Measurements from ENCODE around the gene HIVEP3. TPM values are rescaled to one million over a fixed set of nuclear protein-coding genes. Genes with fewer than 3 reads are reported as not detected.
"Not testable (repeated sequence)": the region's sequence is repeated elsewhere in the genome, so short reads cannot be mapped to it uniquely, and the experiment has no call there.

The HIVEP3 gene
- polyA plus RNA-seq, 3 donors, result 1.3 to 18.5 (median 4.6) TPM

DNA sequence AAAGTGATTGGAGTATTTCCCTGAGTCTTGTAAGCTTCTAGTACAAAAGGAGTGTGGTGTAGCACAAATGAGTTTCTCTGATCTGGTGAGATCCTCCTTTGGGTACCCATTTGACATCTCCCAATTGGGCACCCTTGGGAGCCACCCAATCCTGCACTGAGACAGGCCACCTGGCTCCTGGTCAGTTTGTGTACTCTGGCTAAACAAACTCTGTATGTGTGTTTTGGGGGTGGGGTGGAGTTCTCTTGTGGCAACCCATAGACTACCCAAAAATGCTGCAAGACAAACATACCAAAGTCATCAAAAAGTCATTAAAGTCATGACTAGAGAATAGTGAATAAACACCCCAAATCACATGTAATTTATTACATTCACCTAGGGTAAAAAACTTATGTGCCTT is 8.4 kb upstream of the HIVEP3 start:
- H3K27ac ChIP-seq (ENCODE audit: low read depth, low read length), result no peak overlapping the region

DNA sequence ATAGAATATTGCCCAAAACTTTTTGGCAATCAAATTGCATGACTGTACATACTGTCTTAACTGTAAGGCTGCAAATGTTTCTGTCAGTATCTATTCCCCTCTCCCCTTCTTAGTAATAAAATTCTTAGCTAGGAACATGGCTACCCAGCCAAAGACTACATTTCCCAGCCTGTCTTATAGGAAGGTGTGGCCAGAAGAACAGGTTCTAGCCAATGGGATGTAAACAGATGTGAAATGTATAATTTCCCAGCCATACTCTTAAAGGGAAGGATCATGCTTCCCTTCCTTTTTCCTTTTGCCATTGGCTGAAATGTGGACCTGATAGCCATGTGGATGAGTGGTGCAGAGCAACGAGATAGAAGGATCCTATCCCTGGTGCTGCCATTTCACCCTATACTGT is 7.0 kb upstream of the HIVEP3 start:
- no peak overlapping the region for H3K27ac ChIP-seq (ENCODE audit: low read depth, low read length)
- WGBS, 3 donors, result 56 to 76% (median 71%) methylated on average over 1 of the region's 1 CpG

DNA sequence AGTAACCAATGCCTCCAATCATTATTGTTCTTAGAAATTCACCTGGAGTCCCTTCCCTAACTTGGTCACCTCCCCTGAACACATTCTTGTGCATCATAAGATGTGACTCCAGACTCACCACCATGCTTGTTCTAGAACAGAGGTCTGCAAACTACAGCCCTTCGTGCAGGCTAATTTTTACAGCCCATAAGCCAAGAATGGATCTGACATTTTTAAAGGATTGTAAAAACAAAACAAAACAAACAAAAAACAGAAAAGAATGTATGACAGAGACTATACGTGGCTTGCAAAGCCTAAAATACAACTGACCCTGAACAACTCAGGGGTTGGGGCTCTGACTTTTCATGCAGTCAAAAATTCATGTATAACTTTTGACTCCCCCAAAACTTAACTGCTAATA is 6.2 kb upstream of the HIVEP3 start:
- 57 to 82% (median 71%) methylated on average over 2 of the region's 2 CpGs for WGBS, 3 donors
- no peak overlapping the region for H3K27ac ChIP-seq (ENCODE audit: low read depth, low read length)

DNA sequence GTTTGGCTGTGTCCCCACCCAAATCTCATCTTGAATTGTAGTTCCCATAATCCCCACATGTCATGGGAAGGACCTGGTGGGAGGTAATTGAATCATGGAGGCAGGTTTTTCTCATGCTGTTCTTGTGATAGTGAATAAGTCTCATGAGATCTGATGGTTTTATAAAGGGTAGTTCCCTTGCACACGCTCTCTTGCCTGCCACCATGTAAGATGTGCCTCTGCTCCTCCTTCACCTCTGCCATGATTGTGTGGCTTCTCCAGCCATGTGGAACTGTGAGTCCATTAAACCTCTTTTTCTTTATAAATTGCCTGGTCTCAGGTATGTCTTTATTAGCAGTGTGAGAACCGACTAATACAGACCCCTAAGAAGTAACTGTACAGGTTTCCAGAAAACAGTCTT is 2.5 kb upstream of the HIVEP3 start:
- not testable (repeated sequence) for H3K27ac ChIP-seq (ENCODE audit: low read depth, low read length)
- WGBS, 3 donors, result 94 to 95% (median 95%) methylated on average over 2 of the region's 2 CpGs

DNA sequence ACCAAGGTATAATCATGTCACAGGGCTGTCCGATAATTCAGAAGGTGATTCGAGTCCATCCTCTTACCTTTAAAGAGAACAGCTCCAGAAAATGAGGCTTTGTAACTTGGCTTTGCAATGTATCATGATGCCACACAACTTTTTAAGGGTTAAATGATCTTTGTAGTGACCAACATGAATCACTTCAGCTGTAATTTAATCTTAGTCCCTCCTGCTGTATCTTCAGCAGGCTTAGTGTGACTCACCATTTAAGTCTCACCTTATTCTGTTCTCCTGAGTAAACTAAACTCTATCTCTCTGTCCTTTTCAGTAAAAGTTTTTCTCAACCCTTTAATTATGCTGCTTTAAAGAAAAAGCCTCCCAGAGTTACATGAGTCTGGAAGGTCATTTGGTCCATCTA is 1.9 kb upstream of the HIVEP3 start:
- 86 to 92% (median 92%) methylated on average over 2 of the region's 2 CpGs for WGBS, 3 donors
- H3K27ac ChIP-seq (ENCODE audit: low read depth, low read length), result no peak overlapping the region

DNA sequence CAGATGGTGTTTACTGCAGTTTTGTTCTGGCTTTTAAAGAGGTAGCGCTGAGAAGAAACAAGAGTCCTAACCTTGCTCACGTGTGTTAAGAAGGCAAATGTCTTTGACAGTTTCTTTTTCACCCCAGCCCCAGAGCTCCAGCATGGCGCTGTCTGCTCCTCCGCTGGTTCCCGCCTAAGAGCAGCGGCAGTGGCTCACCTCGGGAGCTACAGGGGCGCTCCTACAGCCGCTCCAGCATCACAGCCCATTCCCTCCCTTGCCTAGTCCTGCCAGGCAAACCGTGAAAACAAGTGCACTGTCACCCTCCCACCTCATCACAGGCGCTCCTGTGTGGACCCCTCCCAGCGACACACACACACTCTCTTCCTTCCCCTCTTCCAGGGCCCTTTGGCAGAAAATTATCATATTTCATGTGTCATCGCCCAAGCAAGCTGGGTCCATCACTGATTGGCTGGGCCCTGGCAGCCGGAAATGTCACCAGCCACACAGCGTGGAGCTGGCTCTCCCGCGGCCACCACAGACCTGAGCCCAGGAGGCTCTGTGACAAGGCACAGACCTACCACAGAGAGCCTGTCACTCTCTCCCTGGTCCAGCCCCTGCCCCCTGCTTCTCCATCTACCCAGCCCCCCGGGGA is 1.2 kb upstream of the HIVEP3 start:
- WGBS, 3 donors, result 46 to 68% (median 52%) methylated on average over 18 of the region's 18 CpGs
- H3K27ac ChIP-seq (ENCODE audit: low read depth, low read length), result no peak overlapping the region

DNA sequence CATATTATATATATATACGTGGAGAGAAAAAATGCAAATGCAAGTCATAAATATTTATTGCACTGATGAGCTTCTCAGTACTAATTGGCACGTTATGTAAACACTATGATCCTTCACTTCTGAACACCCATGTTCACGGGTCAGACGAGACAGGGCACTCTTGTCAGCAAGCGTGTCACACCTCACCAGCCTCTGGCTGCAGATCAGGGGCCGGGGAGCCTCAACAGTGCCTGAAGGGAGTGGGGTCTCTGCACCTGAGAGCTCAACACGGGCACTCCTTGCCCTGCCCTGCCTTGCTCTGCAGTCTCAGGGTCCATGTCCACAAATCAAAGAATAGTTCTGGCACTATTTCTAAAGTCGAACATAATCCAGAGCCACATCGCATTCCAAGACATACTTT is 409 bp upstream of the HIVEP3 start:
- WGBS, 3 donors, result 64 to 78% (median 66%) methylated on average over 9 of the region's 9 CpGs
- no peak overlapping the region for H3K27ac ChIP-seq (ENCODE audit: low read depth, low read length)

DNA sequence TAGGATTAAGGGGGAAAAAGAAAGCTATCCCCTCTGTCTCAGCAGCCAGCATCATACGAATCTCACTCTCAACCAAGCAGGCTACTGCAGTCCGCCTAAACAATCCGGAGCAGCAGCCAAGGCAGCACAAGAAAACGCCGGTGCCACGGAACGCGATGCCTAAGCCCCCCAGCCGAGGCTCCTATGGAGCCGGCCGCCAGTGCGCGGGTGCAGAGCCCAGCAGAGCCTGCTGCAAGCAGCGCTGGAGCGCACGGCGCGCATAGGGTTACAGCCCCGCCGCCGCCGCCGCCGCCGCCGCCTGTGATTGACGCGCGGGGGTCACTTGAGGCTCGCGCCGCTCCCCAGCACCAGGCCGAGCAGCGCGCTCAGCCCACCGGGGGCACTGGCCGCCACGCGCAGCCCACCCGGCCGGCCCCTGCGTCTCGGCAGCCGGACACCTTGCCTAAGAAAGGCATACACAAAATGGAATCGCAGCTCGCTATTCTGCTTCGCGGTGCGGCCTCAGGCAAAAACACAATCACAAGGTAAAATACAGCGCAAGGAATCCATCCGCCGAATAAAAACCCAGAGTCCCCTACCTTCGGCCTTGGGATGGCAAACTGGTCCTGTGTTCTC is 780 bp downstream of the HIVEP3 start:
- H3K27ac ChIP-seq (ENCODE audit: low read depth, low read length), result no peak overlapping the region
- WGBS, 3 donors, result 1 to 2% (median 1%) methylated on average over 45 to 53 of the region's 53 CpGs

DNA sequence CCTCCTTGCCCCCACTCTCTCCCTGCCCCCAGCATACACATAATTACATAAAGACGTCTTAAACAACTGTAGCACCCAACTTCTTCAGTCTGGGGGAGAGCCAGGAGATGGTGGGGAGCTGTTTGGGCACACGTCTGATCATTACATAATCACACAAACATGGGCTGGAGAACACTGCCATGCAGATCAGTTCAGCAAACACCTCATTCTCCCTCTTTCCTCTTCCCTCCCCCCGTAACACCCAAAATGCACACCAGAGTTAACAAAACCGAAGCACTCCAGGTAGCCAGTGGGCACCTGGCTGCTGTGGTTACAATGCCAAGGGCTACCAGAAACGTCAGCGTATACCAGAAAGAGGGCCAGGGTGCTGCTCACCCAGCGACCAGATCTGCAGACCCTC is 1.6 kb downstream of the HIVEP3 start:
- no peak overlapping the region for H3K27ac ChIP-seq (ENCODE audit: low read depth, low read length)
- 46 to 62% (median 56%) methylated on average over 7 of the region's 7 CpGs for WGBS, 3 donors

DNA sequence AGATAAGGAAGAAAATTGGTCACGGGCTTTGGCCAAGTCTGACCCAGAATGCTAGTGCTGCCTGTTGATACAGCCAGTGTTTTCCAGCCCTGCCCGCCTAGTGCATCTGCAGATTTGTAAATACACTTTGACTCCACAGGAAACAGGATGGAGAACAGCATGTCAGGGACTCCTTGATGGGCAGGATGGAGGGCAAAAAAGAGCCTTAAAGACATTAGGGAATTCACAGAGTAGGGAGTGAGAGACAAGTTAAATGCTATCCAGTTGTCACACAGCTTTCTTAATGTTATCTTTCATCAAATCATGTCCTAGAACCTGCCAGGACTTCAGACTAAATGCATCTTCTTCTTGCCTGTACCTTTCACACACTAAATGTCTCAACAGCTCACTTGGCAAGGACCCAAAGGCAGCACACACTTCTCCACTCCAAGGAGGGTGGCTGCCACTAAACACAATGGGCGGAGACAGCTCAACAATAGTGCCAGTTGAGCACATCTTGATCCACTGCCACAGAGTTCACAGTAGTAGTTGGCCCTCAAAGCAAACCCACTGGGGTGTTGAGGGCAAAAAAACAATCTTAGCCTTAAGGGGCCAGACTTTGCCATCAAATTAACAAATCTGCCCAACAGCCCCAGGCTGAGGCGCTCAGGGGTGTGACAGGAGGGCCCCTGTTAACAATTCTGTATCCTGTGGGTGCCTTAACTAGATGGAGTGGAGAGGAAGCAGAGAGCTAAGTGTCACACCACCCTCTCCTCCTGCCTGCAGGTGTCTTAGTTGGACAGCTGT is 2.7 kb downstream of the HIVEP3 start:
- 77 to 81% (median 80%) methylated on average over 4 of the region's 4 CpGs for WGBS, 3 donors
- no peak overlapping the region for H3K27ac ChIP-seq (ENCODE audit: low read depth, low read length)

DNA sequence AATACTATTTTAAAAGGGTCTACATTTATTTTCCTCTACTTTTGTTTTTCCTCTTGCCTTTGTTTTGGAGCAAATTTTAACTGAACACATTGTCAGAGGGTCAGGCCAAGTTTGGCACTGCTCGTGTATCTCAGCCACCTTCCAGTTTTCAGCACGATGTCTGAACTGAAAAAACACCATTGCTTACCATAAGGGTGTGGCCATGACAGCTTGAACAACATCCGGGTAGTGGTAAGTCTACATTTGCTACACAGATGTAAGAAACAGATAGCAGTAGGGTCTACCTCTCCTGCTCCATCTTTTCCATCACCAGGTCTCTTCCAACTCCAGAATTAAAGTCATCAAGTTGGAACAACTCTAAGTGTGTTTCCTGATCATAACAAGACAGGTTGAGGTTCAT is 4.2 kb downstream of the HIVEP3 start:
- no peak overlapping the region for H3K27ac ChIP-seq (ENCODE audit: low read depth, low read length)
- WGBS, 3 donors, result 71 to 72% (median 71%) methylated on average over 3 of the region's 3 CpGs

DNA sequence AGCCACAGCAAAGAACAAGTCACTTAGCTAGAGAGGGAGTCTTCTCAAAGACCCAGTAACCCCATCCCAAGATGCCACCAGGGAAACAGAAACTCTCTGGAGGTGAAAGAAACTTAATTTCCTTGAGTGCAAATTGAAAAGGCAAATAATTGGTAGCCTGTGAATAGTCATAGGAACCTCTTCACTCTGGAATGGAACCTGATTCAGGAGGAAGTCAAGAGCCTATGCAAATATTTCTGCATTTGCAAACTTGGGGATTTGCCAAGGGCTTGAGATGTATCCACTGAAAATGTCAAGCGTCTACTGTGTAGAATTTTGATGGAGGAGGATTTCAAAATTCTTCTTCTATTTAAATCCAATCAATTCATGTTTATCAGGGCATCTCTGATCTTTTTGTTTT is 5.7 kb downstream of the HIVEP3 start:
- 80 to 92% (median 88%) methylated on average over 1 of the region's 1 CpG for WGBS, 3 donors
- H3K27ac ChIP-seq (ENCODE audit: low read depth, low read length), result no peak overlapping the region

DNA sequence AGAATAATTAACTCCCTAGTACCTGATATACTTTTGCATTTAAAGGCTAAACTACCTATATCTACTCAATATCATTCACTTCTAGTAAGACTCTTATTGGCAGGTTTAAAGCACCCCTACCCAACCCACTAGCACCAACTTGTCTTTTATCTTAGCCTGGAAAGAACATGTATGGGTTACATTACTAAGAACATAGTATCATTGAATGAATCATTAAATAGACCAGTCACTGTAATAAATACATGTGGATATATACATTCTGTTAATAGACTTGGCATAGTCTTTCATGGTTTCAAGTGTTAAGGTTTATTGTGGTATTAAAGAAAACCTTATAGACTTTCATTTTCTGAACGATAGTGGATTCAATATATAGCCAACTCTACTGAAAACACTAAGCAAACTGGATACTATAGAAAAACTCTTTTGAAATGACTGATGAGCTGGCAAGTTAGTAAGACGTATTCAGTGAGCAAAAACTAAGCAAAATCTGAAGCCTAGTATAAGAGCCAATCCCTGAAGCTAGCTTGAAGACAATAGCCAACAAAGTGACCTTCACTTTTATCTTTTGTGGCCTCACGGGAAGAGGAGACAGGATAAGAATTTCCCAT is 10.3 kb downstream of the HIVEP3 start:
- H3K27ac ChIP-seq (ENCODE audit: low read depth, low read length), result no peak overlapping the region
- 69 to 85% (median 84%) methylated on average over 3 of the region's 3 CpGs for WGBS, 3 donors

DNA sequence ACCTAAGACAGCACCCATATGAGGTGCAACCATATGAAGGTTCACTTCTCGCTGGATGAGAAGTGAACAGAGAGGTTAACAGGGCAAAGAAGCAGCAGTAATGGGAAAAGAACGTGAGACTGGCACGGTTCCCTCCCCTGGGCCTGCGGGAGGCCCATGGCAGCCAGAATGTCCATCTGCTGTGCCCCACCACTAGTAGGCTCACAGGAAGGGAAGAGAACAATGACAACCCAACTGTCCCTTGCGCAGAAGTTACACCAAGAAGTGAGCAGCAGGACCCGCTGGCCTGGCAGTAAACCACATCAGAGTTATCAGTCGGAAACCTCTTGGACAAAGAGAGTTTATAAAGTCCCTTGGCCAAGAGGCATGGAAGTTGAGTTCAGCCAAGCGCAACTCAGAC is 11.3 kb downstream of the HIVEP3 start:
- no peak overlapping the region for H3K27ac ChIP-seq (ENCODE audit: low read depth, low read length)
- 93% methylated on average over 8 of the region's 8 CpGs for WGBS, 3 donors

DNA sequence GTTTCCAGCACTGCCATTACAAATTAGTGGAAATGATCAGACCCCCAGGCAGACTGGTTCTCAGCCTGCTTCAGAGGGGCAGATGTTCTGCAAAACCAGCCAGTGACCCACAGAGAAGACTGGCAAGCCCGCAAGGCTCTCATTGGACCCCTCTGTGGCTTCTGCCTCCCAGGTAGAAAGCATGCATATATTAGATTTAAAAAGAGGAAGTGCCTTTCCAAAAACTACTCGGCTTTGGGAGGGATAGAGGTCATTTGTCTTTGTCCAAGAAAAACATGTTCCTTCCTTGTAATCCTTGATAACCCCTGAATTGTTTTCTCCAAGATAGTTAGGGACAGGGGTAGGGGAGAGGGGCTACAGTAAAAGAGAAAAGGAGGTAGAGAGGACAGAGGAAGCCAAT is 11.8 kb downstream of the HIVEP3 start:
- no peak overlapping the region for H3K27ac ChIP-seq (ENCODE audit: low read depth, low read length)
- WGBS, 3 donors, result 46 to 60% (median 46%) methylated on average over 2 of the region's 2 CpGs

DNA sequence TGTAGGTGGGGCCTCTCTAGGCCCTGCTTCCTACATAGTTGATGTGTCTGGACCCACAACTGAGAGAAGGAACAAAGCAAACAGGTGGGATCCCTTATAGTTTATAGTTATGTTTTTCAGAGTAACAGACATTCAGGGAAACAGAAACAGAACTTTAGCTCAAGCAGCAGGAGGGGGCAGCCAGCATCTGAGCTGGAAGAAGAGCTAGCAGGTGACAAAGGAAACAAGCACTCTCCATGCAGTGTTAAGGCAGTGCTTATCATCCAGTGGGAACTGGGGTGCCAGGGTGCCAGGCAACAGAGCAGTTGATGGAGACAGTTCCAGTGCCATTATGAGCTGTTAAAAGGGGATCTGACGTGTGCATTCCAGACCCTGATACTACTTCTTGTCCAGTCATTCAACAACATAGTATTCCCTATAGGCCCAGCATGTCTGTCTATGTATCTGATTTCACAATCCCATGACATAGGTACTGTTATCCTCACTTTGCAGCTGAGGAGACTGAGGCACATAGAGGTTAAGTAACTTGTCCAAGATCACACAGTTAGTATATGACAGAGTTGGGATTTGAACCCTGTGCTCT is 13.5 kb downstream of the HIVEP3 start:
- WGBS, 3 donors, result 92 to 95% (median 92%) methylated on average over 1 of the region's 1 CpG
- H3K27ac ChIP-seq (ENCODE audit: low read depth, low read length), result no peak overlapping the region

DNA sequence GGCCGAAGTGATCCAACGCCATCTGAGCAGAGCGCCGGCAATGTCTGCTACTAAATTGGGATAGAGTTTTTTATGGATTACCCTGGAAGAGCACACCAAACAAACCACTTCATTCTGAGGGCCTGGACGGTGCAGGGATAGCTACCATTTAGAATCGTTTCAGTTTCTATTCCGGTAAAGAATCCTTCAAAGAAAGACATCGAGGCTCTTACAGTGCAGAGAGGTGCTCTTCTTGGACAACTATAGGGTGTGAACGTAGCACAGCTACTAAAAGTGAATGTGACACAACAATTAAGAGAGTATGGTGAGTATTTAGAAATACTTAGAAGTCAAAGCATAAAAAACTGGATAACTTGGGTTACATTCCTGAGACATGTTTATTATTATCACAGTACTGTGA is 16.1 kb downstream of the HIVEP3 start:
- H3K27ac ChIP-seq (ENCODE audit: low read depth, low read length), result no peak overlapping the region

DNA sequence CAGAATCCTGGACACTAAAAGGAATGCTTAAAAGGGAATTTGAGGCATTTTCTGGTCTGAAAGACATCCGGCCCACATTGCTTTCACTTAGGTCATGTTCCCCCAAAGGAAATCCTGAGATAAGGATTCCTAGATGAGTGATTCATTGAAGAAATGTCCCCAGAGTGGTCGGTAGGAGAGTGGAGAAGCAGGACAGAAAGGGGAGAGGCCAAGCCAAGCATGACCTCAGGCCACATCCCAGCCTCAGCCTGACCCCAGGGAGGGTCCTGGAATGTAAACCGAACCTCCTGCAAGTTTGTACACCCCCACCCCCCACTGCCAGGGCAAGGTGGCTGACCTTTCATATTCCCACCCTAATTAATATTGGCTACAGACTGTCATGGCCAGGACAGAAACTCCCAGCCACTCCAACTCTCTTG is 16.6 kb downstream of the HIVEP3 start:
- WGBS, 3 donors, result 23 to 61% (median 29%) methylated on average over 3 of the region's 3 CpGs
- H3K27ac ChIP-seq (ENCODE audit: low read depth, low read length), result no peak overlapping the region

More for the DNA sequence above, 16.1 kb downstream of the HIVEP3 start:
- WGBS, 3 donors, result 69 to 87% (median 72%) methylated on average over 9 of the region's 9 CpGs

DNA sequence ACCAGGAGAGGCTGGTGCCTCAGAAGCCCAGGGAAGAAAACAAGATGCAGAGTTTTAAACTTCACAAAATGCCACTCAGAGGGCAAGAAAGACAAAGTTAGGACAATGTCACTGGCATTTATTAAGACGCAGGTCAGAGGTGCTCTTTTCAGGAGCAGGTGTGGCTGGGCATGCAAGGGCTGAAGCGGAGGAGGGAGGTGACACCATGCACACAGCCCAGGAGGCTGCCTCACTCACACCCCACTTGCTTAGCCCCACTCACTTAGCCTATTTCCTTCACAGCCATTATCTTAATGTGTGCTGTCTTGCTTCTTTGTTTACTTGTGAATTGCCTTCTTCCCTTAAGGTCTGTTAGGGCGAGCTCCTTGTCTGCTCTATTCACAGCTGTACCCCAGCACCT is 17.2 kb downstream of the HIVEP3 start:
- no peak overlapping the region for H3K27ac ChIP-seq (ENCODE audit: low read depth, low read length)
- 89 to 91% (median 91%) methylated on average over 3 of the region's 3 CpGs for WGBS, 3 donors

Data from adipose tissue (tissue), 3 donors.